Measurements from ENCODE around the gene PGR.
"Not testable (repeated sequence)": the region's sequence is repeated elsewhere in the genome, so short reads cannot be mapped to it uniquely, and the experiment has no call there.

Gene PGR

DNA sequence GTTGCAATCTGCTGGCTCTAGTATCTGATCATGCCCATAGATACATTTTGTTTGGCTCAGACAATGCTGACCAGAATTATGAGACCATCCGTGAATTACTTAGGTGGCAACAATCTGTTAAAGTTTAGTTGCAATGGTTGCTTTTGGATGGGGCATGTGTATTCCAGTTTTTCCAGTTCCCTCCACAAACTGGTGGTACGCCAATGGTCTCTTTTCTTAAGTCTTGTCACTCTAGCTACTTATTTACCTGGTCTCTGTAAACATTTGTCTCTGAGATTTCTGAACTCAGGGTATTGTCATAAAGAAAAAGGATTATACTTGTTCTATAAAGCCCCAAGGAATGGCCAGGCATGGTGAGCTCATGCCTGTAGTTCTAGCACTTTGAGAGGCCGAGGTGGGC, 65.9 kb downstream of the PGR start:
- no peak for DNase-seq

DNA sequence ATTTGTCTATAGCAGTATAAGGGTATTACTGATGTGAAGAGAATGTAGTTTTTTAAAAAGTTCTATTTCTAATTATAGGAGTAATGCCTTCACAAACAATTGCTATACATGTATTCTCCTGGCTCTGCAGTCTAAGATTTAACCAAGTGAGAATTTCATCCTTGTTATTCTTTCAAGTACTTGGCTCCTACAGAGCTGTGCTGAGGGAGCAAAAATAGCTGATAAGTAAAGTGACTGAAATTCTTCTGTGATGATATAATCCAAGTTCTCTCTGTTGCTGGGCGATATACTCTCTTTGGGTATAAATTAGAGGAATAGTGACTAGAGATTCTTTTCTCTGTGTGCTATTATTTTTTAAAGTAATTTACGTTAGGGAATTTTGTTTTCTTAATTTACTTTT, 68.0 kb downstream of the PGR start:
- DNase-seq, result no peak

DNA sequence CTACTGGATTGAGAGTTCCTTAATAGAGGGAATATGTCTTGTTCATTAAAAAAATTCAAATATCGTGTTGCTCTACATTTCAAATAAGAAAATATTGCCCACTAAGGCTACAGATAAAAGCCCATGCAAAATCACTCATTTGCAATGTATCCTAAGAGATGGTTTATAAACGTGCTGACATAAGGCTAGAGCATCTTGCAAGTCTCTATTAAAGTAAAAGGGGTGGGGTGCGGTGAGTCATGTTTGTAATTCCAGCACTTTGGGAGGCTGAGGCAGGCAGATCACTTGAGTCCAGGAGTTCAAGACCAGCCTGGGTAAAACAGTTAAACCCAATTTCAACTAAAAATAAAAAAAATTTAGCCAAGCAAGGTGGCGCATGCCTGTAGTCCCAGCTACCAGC, 70.3 kb downstream of the PGR start:
- DNase-seq, result no peak

DNA sequence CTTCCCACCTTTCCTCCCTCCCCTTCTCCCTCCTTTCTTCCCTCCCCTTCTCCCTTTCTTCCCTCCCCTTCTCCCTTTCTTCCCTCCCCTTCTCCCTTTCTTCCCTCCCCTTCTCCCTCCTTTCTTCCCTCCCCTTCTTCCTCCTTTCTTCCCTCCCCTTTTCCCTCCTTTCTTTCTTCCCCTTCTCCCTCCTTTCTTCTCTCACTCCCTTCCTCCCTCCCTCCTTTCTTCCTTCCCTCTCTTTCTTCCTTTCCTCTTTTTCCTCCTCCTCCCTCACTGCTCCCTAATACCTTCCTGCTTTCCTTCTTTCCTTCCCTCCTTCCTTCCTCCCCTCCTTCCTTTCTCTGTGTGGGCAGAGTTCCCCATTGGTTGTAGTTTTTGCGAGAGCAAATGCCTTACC, 76.1 kb downstream of the PGR start:
- DNase-seq, result no peak

- no peak for DNase-seq
Observed at GRCh38 chr11:101051677-101052076, 77.9 kb downstream of the PGR start.

DNA sequence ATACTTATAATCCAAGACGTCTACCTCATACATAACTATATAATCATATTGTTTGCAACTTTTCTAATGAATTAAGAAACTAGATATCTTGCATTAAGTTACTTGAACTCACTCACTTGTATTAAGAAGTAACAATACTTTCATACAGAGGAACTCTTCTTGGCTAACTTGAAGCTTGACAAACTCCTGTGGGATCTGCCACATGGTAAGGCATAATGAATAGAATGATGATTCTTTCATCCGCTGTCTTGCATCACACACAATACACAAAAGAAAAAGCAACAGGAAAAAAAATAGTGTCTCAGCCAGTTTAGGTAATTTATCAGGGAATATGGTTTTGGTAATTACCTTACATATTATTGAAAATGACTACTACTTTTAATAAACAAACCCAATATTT, 79.8 kb downstream of the PGR start:
- no peak for DNase-seq

- DNase-seq, result no peak
Observed at GRCh38 chr11:101049123-101049522, 80.5 kb downstream of the PGR start.

DNA sequence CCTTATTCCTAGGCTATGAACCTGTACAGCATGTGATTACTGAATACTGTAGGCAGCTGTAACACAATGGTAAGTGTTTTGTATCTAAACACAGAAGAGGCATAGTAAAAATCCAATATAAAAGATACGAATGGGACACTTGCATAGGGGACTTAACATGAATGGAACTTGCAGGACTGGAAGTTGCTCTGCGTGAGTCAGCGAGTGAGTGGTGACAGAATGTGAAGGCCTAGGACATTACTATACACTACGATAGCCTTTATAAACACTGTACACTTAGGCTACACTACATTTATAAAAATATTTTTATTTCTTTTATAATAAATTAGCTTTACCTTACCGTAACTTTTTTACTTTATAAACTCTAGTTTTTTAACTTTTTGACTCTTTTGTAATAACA, 81.1 kb downstream of the PGR start:
- DNase-seq, result no peak

DNA sequence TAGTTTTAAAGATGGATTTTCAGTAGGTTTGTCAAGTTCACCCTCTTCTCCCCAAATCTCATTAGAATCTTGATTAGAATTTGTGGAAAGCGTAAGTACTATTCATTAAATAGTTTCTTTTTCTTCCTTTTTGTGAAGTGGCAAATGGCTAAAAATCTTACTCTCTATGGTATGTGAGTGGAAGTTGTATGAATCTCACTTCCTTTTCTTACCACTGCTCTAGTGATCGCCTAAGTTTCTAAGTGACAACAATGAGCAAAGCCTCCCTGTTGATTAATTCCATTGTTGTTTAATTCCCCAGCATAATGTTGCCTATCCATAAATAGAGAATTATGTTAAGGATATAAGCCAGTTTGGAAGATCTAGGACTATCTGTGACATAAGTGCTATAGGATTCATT, 82.7 kb downstream of the PGR start:
- DNase-seq, result no peak

GRCh38 chr11:101045415-101045814, 84.2 kb downstream of the PGR start:
- no peak for DNase-seq

DNA sequence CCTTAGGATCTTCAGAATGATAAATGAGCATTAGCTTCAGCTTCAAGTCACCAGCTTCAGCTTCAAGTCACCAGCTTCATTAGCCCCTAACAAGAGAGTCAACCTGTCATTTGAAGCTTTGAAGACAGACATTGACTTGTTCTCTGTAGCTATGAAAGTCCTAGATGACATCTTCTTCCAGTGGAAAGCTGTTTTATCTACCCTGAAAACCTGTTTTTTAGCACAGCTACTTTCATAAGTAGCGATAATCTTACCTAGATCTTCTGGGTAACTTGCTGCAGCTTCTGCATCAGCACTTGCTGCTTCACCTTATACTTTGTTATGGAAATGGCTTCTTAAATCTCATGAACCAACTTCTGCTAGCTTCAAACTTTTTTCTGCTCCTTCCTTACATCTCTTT, 85.7 kb downstream of the PGR start:
- no peak for DNase-seq

DNA sequence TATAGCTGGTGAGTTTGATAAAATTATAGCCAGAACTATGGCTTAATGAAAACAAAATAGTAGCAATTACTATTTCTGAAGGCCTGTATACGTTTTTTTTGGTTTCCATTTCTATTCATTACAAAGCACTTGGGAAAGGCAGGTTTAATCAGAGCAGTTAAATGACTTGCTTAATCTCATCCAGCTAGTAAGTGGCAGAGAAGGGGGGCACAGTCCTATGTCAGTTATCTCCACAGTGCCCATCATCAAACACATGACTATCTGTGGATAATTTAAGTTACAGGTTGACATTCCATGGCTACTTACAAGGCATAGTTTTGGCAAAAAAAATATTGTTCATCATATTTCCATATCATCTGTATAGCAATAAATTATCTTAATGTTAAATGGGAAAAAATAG, 93.7 kb downstream of the PGR start:
- no peak for DNase-seq

DNA sequence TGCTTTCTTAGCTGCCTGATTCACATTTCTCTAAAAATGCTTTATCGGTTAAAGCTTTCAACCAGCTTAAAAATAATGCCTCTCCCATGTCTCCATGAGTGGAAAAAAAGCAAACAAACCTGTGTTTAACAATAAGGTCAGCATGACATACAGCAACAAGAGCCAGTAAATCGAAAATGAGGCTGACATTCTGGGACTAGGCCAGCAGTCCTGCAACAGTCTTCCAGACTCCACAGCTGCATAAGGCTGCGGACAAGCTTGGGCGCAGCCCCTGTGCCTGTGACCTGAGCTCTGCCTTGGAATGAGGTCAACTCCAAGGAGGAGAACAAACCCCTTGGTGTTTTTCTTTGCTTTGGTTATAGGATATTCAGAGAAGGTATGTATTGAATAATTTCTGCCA, 95.5 kb downstream of the PGR start:
- DNase-seq, result no peak

DNA sequence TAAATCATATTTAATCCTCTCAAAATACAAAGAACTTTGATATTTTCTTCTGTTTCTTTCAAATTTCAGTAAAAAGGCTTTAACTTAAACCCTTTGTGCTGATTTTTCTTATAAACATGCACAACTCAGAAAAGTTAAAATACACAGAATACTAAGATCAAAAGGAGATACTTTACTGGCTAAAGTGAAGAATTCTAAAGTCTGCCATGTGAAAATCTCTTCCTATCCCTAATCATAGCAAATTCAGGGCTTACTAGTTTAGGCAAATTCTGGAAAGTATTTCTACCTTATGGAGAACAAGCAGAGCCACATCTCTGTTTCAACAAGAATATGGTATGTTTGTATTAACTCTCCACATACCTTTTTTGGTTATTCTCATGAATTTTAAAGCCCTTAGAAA, 96.6 kb downstream of the PGR start:
- DNase-seq, result no peak

- DNase-seq, result no peak
Observed at GRCh38 chr11:101031713-101032112, 97.9 kb downstream of the PGR start.

GRCh38 chr11:101030692-101031091, 98.9 kb downstream of the PGR start:
- DNase-seq, result no peak

GRCh38 chr11:101030015-101030414, 99.6 kb downstream of the PGR start:
- DNase-seq, result no peak

DNA sequence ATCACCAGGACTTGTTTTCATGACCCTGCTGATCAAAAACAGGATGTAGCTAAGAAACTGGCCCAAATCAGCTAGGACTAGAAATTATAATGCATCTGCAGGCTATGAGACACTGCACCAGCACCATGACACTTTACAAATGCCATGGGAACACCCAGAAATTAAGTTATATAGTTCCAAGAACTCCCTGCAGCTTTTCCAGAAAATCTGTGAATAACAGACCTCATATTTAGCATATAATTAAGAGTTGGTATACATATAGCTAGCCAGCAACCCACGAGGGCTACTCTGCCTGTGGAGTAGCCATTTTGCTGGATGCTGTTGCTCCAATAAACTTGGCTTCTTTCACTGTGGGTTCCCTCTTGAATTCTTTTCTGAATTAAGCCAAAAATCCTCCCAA, 101.0 kb downstream of the PGR start:
- no peak for DNase-seq

DNA sequence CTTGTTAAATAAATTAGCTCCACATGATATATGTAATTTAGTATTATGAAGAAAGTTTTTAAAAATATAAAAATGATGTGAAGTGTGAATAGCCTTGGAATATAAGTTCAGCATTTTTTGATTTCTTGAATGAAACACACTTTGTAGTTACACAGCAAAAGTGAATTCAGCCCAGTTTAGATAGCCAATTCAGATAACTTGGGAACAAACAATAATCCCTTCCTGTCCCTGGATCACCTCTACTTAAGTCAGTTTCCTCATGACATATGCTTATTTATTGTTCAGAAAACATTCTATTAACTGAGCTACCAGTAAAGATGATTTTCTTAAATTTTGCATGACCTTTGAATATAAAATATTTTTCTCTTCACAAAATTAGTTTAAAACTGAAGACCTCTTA, 107.4 kb downstream of the PGR start:
- no peak for DNase-seq

DNA sequence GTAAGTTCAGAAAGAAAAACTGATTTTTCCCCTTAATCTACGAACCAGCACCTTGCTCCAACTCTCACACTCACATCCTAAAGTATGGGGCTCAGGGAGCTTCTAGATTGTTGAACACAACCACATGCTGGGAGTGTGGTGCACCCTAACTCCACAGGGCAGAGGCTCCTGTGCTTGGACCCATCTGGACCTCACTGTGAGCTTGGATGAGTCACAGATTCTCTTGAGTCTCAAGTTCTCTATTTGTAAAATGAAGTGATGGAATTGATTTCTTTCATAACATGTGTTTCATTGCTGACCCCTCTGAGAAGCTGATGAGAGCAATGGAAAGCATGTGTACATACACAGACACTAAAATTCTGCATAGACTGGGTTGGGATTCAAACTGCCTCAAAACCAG, 109.7 kb downstream of the PGR start:
- DNase-seq, result no peak

DNA sequence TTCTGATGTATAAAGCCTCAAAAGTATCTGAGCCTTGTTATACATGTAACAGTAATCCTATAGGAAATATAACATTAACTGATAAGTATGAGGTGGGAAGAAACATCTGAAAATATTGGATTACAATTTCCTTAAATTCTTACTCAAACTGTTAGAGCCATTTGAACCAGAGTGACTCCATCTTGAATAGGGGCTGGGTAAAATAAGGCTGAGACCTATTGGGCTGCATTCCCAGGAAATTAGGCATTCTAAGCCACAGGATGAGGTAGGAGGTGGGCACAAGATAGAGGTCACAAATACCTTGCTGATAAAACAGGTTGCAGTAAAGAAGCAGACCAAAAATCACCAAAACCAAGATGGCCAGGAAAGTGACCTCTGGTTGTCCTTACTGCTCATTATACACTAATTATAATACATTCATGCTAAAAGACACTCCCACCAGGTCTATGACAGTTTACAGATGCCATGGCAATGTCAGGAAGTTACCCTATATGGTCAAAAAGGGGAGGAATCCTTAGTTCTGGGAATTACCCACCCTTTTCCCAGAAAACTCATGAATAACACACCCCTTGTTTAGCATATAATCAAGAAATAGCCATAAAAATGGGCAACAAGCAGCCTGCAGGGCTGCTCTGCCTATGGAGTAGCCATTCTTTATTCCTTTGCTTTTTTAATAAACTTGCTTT, 114.9 kb downstream of the PGR start:
- no peak for DNase-seq

- DNase-seq, result not testable (repeated sequence)
Observed at GRCh38 chr11:101013702-101014101, 115.9 kb downstream of the PGR start.

DNA sequence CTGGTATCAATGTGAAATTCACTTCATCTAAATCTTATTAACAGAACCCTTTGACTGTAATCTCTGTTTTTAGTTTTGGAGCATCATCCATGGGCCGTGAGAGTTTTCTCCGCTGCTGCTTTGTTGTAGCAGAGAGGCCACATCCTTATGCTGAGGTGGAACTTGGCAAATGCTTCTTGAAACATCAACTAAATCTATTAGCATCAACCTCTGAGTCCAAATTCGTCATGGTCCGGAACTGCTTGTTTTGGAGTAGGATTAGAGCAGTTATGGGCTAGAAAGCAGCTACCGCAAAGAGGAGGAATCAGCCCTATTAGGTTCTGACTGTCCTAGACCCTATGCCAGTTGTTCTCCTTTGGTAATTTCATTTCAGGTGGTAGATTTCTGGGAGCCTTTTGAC, 117.7 kb downstream of the PGR start:
- DNase-seq, result no peak

DNA sequence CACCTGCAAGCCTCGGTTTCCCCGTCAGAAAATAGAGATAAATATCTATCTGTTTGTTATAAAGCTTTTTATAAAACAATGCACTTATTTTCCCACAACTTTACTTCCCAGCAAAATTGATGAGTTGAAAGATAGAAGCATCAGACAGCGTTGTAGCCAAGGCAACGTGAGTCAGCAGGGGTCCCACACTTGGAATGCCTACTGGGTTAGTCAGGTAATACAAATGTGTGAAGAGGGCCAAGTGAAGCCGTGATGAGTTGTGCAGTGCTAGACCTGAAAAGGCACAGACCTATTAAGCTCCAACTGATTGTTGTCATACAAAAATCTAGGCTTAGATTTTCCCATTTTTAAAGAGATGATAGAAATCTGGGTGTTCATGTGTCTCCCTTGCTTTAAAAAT, 118.7 kb downstream of the PGR start:
- no peak for DNase-seq

DNA sequence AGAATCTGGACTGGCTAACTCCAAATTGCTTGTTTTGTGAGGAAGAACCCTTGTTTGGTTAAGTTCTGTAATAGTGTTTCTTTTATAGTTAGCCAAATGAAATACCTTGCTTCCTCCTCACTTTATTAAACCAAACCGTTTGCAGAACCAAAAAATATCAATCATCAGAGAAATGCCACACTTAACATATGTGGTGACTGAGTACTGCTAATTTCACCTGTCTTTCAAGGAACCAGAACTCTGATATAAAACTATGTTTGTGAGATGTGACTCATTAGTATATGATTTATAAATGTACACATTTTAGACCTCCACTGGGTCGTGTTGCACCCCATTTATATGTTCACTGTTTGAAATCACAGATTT, 119.9 kb downstream of the PGR start:
- DNase-seq, result no peak
